HG03565 (cell line): ENCODE data around the gene NUDT4B.
A peak's percentile ranks its signal among the peaks of the same experiment; 100 is the strongest.
"Not testable (repeated sequence)": the region's sequence is repeated elsewhere in the genome, so short reads cannot be mapped to it uniquely, and the experiment has no call there.

Experiments used
- ATAC-seq: cut with Tn5 transposase; IDR thresholded peaks from one replicate; pipeline ENCODE4 v1.9.1; 2021; ENCODE audit warnings: mild to moderate bottlenecking, moderate library complexity; ENCODE audit not compliant: unreplicated experiment

Gene NUDT4B

DNA sequence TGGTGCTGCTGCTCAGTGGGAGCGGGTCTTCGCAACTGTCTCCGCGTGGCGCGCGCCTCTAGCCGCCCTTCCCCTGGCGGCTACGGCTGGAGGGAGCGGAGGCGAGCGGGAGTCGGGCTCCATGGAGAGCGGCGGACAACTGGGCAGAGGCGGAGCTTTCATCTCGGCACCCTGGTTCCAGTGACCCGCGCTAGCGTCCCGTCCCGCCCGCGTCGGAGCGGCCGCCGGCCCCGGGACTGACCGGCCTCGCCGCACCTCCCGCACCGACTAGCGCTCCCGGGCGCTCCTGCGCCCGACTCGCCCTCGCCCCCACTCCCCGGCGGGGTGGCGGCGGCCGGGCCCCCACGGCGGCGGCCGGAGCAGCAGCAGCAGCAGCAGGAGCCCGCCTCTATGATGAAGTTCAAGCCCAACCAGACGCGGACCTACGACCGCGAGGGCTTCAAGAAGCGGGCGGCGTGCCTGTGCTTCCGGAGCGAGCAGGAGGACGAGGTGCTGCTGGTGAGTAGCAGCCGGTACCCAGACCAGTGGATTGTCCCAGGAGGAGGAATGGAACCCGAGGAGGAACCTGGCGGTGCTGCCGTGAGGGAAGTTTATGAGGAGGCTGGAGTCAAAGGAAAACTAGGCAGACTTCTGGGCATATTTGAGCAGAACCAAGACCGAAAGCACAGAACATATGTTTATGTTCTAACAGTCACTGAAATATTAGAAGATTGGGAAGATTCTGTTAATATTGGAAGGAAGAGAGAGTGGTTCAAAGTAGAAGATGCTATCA, at the start of gene NUDT4B:
Gene NUDT4B (plus strand): TSS at position 212 of the 772 bp plus-strand sequence. CDS start 179 bp downstream, at position 391.
- ATAC-seq: peak; percentile 27

DNA sequence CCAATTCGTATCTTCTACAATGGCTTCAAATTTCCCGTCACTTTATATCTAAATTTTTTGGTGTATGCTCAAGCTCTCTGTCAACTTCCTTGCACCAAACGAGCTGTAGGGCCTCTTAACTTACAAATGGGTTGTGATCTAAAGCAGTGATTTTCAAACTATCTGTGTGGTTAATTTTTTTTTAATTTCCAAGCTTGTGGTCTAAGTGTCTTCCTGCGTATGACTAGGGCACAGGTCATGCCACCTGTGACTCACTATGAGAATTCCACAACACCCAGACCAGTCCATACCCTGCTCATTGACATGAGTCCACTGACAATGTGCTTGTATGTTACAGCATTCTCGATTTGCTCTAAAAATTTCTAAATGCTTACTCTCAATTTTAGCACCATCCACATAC, 49.2 kb upstream of the NUDT4B start:
- not testable (repeated sequence) for ATAC-seq

DNA sequence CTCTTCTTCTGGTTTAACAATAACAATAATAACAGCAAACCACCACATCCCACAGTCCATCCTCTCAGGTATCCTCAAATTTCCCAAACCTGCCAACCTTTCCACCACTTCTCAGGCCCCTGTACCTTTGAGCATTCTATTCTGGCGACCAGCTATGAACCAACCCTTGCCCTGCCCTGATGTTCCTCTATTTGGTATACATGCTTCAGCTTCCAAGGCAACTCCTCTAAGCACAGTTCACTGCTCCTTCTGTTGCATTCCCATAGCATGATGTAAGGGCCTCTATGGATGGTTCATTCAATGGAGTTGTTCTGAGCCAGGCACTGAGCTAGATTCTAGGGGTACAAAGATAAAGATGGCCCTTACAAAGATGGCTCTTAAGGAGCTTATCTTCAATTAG, 46.3 kb upstream of the NUDT4B start:
- ATAC-seq: not testable (repeated sequence)

DNA sequence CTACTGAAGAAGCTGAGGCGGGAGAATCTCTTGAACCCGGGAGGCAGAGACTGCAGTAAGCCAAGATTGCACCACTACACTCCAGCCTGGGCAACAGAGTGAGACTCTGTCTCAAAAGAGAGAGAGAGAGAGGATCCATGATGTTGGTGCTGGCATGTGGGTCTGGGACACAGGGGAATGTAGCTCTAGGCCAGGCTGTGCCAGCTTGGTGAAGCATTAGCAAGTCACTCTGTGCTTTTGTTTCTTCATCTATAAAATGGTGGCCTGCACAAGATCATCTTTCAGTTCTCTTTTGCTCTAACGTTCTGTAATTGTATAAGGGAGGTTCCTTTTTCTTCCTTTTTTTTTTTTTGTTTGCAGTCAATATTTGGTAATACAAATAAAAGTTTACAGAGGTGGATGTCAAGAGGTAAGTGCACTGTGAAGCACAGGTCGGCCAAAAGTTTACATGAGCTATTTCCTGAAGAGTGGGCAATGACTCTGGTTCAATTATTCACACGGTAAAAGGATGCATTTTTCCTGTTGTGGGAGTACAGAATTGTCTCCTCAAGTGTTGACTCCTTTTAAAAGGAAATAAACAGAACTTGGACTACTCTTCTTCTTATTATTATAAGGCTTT, 44.5 kb upstream of the NUDT4B start:
- ATAC-seq: not testable (repeated sequence)

DNA sequence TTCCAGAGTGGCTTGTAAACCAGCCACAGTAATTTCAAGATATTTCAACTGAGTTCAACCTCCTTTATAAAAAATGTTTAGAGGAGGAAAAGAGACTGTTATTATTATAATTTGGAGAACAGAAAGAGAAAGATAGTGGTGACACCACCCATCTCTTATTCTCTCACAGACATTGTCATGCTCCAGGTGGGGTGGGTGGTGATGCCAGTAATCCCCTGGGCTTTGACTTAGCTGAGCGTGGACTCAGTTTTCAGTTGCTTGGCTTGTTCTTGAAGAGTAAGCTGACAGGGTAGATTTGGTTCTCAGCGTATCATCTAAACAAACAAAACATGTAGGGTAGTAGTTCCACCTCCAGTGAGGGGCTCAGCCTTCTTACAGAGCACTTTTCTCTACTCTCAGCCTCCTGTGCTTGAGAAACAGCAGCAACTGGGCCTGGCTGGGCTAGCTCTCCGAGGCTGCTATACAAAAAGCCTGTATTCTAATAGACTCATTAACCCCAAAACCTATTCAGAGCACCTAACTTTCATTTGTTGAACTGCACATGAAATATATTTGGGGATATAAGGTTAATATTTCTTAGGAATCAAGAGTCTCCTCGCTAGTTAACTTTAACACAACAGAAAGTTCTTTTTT, 43.1 kb upstream of the NUDT4B start:
- ATAC-seq: not testable (repeated sequence)

DNA sequence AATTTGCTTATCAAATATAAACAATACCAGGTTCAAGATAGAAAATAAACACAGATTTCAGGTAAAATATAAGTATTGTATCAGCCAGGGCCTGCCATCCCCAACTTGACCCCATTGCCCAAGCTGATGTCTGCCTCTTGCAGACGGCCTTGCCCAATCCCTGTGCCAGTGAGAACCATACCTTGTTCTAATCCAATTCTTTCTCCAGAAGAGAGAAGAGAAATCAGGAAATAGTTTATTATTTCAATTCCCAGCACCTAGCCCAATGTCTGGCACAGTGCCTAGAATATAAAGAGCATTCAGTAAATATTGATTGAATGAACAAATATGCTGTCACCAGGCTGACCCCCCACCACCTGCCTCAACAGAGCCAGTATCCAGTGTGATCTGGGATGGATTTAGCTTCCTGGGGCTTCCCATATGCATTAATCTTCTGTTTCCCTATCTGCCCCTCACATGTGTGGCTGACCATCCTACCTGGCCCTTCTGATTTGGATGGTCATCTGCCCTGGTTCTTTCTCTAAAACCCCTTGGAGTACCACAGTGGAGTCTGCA, 39.7 kb upstream of the NUDT4B start:
- ATAC-seq: not testable (repeated sequence)

DNA sequence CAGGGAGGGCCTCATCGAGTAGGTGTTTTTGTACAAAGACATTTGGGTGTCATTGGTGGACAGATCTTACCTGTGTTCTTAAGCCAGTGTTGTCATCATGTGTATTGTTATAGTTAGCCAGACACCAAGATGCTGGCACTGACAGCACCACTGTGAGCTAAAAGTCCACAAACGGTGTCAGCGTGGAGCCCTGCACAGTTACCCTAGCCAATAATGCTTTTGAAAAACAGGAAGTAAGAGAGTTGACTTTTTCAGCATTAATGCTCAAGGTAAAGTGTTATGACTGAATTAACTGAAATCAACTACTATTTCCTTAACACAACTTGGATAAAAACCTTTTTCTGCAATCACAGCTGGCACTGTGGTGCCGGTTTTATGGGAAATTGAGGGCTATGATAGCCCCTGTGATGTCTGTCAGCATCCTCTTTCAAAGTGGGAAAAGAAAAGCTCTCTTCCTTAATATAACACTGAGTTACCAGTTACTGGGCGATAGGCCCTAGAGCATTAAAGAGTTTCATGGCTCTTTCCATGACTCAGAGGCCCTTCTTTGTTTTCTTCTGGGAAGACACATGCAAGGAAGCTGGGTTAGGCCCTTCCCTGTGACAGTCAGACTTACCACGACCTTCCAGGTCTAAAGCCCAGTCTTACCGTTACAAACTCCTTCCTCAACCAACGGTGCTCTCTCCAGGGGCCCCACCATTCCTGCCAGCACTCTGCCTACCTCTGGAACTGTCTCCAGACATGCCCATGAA, 37.6 kb upstream of the NUDT4B start:
- not testable (repeated sequence) for ATAC-seq

DNA sequence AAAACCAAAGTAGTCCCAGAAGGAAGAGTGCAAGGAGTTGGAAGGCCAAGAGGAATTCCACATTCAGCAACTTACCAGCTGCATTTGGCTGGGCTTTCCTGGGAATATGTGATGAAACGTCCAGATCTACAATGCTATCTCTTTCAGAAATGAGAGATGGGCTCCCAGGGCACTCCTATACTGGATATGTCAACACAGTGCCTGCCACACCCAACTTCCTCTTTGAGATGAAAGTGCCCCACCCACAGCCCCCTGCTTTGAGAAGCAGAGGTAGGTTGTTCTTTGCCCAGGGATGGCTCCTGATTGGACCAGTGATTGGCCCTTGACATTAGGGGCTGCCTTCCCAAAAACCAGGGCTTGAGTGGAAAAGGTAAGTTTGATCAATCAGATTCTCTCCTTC, 36.2 kb upstream of the NUDT4B start:
- ATAC-seq: not testable (repeated sequence)

DNA sequence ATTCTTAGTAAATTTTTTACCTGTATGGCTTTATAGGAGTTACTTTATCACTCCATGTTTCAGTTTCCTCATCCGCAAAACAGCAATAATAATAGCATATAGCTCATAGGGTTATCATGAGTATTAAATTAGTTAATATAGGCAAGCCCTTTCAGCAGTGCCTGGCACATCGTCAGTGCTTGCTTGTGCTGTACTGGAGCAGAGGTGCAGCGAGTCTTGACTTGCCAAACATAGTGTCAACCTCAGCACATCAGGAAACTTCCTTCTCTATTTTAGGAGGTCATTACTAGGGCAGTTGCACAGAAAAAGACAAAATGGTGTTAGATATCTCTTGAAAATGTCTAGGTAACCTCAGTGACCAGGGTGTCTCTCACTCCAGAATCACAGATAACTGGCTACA, 33.1 kb upstream of the NUDT4B start:
- not testable (repeated sequence) for ATAC-seq

DNA sequence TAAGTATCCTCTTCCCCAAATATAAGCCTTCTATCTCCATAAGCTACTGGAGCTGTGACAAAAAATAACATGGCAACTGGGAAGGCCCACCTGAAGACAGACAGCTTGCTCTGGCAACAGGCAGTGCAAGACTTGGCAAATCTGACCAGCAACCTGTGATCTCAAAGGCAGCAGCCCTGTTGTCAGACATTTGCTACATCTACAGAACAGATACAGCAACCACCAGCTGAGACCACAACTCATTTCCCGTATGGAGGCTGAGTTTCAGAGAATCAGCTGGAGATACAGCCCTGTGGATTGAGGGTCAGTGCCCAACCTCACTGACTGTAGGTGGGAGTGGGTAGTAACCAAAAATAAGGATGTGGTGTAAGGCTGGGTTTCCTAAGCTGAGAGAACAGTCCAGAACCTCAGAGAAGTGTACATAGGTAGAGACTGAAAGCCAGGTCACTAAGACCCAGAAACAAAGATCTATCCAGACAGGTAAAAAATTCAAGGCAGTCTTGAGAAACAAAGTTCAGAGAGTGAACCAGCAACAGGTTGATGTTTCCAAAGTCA, 31.5 kb upstream of the NUDT4B start:
- not testable (repeated sequence) for ATAC-seq

DNA sequence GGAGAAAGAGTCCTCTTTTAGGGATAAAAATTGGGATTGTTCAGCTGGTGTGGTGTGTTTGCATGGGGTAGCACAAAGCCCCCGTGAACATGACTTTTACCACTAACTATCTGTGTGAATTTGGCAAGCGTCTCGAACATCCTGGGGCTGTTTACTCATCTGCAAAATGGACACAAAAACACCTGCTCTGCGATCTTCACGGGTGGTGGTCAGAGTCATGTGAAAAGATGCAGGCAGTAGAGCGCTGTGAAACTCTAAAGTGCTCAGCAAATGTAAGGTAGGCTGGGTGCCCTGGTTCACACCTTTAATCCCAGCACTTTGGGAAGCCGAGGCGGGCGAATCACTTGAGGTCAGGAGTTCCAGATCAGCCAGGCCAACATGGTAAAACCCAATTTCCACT, 27.7 kb upstream of the NUDT4B start:
- not testable (repeated sequence) for ATAC-seq

DNA sequence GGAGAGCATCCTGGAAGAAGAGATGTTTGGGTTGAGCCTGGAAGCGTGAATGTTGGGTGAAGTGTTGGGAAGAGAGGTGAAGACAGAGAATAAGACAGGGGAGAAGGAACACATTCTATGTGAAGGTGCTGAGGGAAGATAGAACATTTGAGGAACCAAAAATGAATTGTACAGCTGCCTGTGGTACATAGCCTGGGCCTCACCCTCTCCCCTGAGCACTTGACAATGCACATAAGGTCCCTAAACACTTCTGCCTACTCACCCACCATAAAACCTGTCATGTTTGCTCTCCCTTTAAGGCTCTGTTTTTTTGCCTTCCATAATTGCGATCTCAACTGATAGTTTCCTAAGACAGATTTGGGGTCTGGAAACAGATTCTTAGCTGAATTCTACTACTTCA, 25.8 kb upstream of the NUDT4B start:
- not testable (repeated sequence) for ATAC-seq

DNA sequence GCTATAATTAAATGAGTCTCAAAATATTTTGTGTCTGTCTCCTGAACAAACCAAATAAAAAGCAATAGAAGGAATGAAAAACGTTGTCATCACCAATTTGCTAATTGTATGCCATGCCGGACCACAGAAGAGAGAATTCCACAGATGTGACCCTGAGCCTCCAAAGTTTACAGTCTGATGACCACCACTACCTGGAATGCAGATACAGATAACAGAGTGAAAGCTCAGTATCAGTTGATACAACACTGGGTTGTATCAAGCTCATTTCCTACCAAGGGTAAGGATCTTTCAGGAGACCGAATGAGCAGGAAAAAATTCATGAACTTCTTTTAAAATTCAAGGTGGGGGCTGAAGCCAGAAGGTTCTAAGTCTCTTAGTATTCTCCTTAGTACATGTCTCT, 25.1 kb upstream of the NUDT4B start:
- not testable (repeated sequence) for ATAC-seq

DNA sequence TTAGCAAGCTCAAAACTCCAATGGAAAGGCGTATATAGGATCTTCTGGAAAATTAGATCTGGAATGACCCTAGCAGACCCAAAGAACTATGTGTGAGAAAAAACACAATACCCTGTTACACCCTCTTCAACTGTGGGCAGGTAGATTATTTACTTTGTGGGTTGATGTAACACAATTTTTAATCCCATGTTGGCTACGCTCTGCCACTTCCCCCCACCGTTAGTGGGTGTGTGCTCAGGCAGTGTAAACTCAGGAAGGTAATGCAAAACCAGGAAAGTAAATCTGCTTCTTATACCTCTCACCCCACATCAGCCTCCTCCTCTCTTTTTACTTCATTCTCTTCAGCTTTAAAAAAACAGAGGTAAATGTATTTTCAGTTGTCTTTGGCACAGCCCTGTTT, 23.7 kb upstream of the NUDT4B start:
- not testable (repeated sequence) for ATAC-seq

DNA sequence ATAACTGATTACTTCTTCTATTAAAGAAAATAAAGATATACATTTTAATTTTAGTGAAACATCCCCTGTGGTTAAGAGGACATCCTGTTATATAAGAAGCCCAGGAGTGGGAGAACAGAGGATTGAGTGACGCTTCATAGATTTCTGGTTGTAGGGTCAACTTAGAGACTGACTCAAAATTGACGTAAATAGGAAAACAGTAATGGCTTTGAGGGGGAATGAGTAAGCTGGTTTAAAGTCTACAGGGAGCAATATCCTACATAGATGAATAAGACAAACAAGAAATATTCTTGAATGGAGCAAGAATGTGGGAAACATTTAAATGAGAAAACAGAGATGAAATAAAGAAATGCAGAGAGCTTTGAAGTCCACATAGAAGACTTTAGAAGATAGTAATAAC, 20.7 kb upstream of the NUDT4B start:
- ATAC-seq: not testable (repeated sequence)

DNA sequence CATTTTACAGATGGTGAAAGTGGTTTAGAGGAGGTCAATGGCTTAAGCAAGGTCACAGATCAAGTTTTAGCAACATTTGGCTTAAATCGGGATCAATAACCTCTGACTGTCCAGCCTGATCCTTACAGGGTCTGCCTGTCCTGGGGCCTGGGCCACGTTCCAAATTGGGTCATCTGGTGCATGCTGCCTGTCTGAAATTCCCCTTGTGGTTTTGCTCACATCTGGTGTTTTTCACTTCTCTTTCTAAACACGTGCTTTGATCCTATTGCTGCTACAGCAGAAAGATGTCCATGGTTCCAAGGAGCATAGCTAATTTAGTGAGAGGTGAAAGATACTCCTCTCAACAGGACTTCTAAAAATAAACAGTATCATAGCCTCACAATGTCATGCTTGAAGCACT, 19.4 kb upstream of the NUDT4B start:
- peak; percentile 70 for ATAC-seq

DNA sequence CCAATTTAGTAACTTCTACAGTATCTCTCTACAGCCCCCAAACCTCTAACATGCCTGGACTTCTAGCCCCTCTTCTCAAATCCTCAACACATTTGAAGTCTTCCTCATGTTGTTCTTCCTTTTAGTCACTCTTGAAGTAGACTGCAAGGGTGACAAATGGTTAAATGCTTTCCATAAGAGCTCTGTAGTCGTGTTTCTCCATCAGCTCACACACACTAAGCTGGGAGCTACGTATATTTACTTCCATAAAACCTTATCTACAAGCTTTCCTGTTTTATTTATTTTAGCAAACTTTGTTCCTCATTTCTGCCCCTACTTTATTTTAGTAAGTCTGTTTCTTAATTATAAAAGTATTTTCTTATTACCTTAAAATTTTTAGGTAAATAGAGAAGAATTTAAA, 19.0 kb upstream of the NUDT4B start:
- ATAC-seq: not testable (repeated sequence)

DNA sequence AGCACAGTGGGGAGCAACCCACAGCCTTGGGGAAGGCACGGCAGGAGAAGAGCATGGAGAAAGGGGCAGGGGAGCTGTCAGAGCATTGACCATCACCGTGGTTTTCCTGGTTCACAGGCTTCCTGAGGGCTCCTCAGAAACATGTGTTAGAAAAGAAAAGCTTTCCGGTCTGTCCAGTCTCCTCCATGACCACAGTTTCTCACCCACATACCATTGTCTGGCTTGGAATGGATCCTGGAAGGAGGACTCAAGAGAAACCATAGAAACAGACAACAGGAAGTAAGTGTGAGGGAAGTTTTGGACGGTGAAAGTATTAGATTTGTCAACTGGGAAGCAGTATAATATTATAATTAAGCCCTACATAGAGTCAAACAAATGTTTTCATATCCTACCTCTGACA, 16.3 kb upstream of the NUDT4B start:
- not testable (repeated sequence) for ATAC-seq

DNA sequence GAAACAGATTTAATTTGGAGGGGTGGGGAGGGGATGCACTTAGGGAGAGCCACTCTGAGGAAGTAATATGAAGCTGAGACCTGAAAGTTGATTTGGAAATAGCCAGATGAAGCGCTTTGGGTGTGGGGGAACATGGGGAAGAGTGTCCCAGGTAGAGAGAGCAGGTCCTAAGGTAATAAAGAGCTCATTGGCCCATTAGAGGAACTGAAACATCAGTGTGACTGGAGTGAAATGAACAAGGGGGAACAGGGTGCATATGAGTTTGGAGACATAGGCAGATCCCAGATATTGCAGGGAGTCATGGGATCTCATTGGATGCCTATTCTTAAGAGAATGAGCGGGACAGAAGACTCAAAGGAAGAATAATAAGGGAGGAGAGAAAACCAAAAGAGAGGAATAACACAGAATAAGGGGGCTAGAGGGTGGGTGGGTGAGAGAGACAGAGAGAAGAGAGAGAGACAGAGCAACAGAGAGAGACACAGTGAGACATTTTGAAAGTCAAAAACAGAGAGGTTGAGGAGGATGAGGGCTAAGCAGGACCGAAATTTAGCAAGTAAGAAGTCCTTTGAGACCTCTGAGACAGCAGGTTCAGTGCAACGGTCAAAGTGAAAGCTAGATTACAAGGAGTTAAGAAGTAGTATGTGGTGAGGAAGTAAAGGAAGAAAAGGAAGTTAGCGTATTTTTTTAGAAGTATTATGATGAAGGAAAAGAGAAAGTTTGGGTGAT, 14.8 kb upstream of the NUDT4B start:
- ATAC-seq: not testable (repeated sequence)

DNA sequence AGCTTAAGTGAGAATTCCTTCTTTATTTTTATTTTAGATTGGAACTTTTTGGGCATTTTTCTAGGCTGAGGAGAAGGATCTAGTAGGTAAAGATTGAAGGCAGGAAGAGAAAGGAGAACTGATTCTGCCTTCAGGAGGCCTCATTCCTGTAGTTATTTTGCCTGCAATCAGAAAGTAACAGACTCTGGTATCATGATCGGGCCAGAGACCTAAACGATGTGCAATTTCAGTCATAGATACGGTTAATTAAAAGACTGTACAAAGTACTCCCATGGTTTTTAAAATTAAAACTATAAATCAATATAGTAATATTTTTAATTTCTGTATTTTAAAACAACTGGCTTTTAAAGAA, 14.3 kb upstream of the NUDT4B start:
- ATAC-seq: not testable (repeated sequence)
